T-helper 2 cell treated with Interferon-gamma antibody and Interleukin-4, amounts not matched to agents 100 ng/mL and 5 ng/mL, for 36 hours (primary cell): ENCODE data around the gene ARID2. TPM values are rescaled to one million over a fixed set of nuclear protein-coding genes. Genes with fewer than 3 reads are reported as not detected.

ENCODE experiments used
- intact Hi-C: fragments of 100-400 bp; cut with micrococcal nuclease; formaldehyde crosslinking; loops from one replicate; pipeline ENCODE4 v1.15.1; 2023
- total RNA-seq: library from RNA; stranded (reverse); gene quantifications from 2 replicates; pipeline ENCODE4 v1.2.3, GENCODE V29; 2022

Gene ARID2
- total RNA-seq, 1 donor from 2014 or later = 51.6 TPM

GRCh38 chr12:45762185-45763110, 32.9 kb downstream of the ARID2 start:
- intact Hi-C loops = no loop called here

- intact Hi-C loops = no loop called here
Measured at GRCh38 chr12:45763381-45763780, 33.9 kb downstream of the ARID2 start.

GRCh38 chr12:45768194-45768593, 38.7 kb downstream of the ARID2 start:
- intact Hi-C loops = no loop called here

DNA sequence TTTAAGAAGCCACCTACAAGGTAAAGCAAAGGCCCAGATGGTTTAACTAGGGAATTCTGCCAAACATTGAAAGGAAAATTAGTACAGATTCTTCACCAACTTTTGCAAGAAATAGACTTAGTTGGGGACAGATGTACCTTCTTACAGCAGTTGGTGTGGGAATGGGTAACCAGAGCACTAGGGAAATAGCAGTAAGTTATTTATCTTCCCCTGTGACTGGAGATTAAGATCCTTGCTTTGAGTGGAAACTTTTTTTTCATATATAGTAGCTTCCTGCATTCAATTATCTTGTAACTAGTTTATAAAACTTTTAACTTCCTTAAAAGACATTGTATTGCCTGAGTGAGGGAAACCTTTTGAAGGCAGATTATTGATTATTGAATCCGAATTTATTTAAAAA, 44.2 kb downstream of the ARID2 start:
- intact Hi-C loops = no loop called here

DNA sequence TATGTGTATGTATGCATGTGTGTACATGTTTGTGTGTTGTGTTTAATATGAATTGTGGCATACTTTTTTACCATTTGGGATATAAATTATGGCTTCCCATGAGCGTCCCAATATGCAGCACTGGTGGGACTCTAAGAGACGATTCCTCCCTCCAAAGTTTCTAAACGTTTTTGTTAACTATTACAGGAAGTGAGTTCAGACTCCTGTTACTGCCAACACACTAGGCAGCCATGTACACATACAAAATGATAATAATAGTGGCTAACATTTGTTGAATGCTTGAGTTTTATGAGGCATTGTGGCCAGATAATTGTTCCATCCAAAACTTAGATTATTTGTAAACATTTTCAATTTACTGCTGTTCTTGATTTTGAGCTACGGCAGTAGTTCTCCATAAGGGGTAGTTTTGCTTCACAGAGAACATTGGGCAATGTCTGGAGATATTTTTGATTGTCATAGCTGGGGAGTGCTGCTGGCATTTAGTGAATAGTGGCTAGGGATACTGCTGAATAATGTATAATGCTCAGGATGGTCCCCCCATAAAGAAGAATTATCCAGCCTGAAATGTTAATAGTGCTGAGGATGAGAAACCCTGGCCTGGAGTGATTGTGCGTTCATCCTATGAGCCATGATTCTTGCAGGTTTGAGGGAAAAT, 45.1 kb downstream of the ARID2 start:
- intact Hi-C loops = no loop called here

DNA sequence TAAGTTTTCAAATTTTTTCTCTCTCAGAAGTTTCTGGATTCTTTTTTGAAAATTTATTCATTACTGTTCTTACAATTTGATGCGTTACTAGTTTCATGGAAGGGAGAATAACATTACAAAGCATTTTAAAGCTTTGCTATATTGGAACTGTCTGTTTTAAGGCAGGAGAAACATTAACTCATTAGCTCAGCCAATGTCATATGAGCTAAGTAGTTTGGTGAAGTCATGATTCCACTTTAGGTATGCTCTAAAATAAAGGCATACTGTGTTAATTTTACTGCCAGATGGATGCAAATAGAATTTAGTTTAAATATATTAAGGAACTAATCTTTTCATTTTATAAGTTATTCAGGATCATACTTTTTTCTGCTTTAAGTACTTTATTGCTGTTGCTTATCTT, 46.0 kb downstream of the ARID2 start:
- intact Hi-C loops = no loop called here

- intact Hi-C loops = no loop called here
Measured at GRCh38 chr12:45775964-45776363, 46.5 kb downstream of the ARID2 start.

- intact Hi-C loops = no loop called here
Measured at GRCh38 chr12:45779936-45780335, 50.4 kb downstream of the ARID2 start.

- intact Hi-C loops = no loop called here
Measured at GRCh38 chr12:45781080-45781479, 51.6 kb downstream of the ARID2 start.

GRCh38 chr12:45785315-45785714, 55.8 kb downstream of the ARID2 start:
- intact Hi-C loops = no loop called here

GRCh38 chr12:45789025-45789424, 59.5 kb downstream of the ARID2 start:
- intact Hi-C loops = no loop called here

DNA sequence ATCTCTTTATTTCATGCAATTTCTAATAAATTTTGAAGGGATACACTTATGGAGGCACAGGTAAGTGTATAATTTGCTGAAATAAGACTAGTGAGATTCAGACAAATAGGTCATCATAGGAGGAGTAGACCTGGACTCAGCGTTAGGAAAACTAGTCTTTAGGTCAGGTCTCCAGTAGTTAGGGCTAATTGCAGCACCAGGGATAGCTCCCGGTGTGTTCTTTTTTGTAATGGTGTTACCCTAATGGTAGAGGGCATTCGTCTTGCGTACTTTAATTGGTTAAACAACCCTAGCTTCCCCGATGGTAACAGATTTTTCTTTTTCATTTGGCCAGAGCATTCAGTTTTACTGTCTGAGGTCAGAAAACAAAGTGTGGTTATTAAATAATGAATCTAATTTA, 64.9 kb downstream of the ARID2 start:
- intact Hi-C loops = no loop called here

DNA sequence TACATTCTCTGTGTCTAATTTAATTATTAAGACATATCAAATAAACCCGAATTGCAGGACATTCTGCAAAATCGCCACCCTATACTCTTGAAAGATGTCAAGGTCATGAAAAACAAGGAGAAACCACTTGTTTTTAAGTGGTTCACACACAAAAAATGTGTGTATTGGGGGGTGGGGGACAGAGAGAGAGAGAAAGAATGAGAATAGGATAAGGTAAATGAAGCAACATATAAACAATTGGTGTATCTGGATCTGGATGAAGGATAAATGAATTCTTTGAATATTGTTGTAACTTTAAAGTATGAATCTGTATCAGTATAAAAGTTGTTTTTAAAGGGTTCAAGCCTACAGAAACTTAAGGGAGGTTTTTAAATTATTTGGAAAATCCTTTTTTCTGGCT, 72.1 kb downstream of the ARID2 start:
- intact Hi-C loops = no loop called here

- intact Hi-C loops = no loop called here
Measured at GRCh38 chr12:45803111-45803510, 73.6 kb downstream of the ARID2 start.

GRCh38 chr12:45816652-45817051, 87.1 kb downstream of the ARID2 start:
- intact Hi-C loops = no loop called here

DNA sequence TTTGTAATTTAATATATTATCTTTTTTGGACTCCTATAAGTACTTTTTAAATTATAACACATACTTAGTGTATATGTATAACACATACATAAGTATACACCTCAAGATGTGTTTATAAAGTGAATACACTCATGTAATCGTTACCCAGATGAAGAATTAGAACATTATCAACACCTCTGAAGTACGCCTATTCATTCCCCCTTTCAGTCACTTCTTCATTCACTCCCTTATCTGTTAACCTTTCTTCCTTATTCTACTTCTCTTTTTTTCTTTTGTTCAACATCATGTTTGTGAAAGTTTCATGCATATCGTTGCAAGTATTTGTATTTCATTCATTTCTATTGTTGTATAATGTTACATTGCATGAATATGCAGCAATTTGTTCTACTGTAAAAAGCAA, 98.5 kb downstream of the ARID2 start:
- intact Hi-C loops = no loop called here

GRCh38 chr12:45828402-45828801, 98.9 kb downstream of the ARID2 start:
- intact Hi-C loops = no loop called here

DNA sequence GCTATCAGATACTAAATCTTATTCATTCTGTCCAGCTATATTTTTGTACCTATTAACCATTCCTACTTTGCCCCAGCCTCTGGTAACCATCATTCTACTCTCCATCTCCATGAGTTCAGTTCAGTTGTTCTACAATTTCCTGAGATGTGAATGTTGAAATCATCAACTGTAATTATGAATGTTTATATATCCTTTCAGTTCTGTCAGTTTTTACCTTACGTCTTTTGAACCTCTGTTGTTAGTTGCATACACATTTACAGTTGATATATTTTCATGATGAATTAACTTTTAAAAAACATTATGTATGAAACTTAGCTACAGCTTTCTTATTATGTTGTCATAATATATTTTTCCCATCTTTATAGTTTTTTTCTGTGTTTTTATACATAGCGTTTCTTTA, 102.1 kb downstream of the ARID2 start:
- intact Hi-C loops = no loop called here

DNA sequence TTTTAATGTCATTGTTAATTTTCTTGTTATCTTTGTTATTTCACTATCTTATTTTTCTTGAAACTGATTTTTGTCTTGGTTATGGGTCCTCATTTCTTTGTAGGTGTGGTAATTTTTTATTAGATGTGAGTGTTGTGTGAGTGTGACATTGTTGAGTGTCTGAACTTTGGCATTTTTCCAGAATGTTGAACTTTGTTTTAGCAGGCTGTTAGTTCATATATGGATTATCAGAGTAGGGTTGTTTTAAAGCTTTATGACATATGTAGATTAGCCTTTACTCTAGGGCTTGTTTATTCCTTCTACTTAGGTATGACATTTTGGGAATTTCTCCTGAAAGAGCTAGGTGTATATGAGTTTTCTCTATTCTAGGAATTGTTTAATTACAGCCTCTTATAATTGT, 103.9 kb downstream of the ARID2 start:
- intact Hi-C loops = no loop called here

DNA sequence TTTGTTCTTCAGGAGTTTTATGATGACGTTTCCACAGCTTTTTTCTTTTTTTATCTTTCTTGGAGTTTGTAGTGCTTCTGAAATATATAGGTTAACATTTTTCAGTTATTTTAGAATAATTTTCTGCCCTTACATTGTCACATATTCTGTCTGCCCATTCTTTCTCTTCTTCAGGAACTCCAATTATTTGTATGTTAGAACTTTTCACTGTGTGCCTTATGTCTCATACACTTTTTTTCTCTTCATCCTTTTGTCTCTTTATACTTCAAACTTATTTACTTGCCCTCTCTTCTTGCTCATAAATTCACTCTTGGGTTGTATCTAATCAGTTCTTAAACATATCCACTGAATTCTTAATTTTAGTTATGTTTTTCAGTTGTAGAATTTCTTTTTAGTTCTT, 105.3 kb downstream of the ARID2 start:
- intact Hi-C loops = no loop called here

DNA sequence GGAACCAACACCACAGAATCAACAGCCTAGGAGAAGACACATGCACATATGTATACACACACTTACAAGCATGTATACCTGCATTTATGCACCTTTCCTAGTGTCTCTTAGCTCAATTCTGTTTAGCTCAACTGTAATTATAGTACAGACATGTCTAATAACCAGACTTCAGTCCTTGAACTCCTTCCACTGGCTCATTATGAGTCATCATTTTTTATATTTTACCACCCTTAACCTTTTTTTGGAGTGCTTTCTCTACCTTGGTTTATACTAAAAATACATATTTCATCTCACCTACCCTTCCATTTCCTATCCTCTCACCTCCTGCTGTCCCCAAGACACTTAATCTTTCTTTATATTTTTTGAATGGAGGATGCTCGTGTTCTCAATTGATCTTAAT, 110.4 kb downstream of the ARID2 start:
- intact Hi-C loops = no loop called here

DNA sequence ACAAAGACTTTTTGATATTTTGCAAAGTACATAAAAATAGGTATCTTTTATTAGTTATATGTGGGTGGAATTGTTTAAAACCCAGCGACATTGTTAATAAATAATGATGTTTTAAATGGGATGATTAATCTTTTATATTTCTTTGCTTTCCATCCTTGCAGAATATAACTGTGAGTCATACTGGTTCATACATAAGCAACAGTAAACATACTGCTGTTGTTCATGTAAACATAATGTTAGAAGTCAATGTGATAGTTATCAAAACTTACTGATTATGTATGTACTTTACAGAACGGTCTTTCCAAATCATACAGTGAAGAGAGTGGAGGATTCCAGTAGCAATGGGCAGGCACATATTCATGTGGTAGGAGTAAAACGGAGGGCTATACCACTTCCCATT, 119.8 kb downstream of the ARID2 start:
- intact Hi-C loops = no loop called here

DNA sequence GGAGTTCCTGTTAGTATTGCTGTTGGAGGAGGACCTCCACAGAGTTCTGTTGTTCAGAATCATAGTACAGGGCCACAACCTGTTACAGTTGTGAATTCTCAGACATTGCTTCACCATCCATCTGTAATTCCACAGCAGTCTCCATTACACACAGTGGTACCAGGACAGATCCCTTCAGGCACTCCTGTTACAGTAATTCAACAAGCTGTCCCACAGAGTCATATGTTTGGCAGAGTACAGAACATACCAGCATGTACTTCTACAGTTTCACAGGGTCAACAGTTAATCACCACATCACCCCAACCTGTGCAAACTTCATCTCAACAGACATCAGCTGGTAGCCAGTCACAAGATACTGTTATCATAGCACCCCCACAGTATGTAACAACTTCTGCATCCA, 120.8 kb downstream of the ARID2 start:
- intact Hi-C loops = no loop called here
